Measurements from ENCODE around the gene MEI1. TPM values are rescaled to one million over a fixed set of nuclear protein-coding genes. Genes with fewer than 3 reads are reported as not detected.

The MEI1 gene
- total RNA-seq, 2 donors from 2014 or later = 0.71 to 15.5 TPM

DNA sequence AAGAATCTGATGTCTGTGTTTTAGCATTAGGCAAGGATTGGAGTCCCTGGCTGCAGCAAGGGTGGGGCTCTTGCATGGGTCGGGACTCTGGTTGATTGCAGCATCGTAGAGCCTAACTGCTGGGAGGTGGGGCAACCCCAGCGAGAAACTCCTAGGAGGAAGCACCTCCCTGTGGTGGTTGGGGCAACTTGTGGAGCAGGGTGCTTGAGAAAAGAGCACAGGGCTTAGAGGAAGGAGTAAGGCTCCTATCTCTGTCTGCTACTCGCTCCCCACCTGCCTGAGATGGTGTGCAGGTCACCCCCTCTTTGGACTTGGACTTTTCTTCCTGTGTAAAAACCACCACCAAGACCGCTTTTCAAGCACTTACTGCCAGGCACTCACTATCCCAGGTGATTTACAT is 149.2 kb downstream of the MEI1 start:
- Histone ChIP-seq H3K9me3 (no peaks in the 10 kb centered on the region), H3K36me3 (no peaks in the 10 kb centered on the region), H3K27me3 (no peaks in the 10 kb centered on the region), H3K4me1 (peaks cover 0 to 39% of the 10 kb centered on the region in 2 donors), H3K27ac (no peak overlapping the region), H3K4me3 (no peak overlapping the region)
- DNase-seq (ENCODE audit: low spot score) = peak; percentile 71
- TF ChIP-seq CTCF (IDR thresholded peaks at IDR 0.05) = no peak

Other genes with a start within 250 kb of the MEI1 start
- gene PHF5A, start 230.8 kb upstream of the MEI1 start, total RNA-seq = 10 to 100 TPM; 19.3 to 23.5 TPM
- 100 to 1,000 TPM; 447 to 604 TPM for gene ACO2, start 230.4 kb upstream of the MEI1 start, total RNA-seq
- gene POLR3H, start 155.0 kb upstream of the MEI1 start, total RNA-seq = 10 to 100 TPM; 11.4 to 12.0 TPM
- 100 to 1,000 TPM; 257 to 324 TPM for gene CSDC2, start 138.5 kb upstream of the MEI1 start, total RNA-seq
- 10 to 100 TPM; 17.3 TPM for gene PMM1, start 109.7 kb upstream of the MEI1 start, total RNA-seq
- 10 to 100 TPM; 62.3 to 65.8 TPM for gene DESI1, start 78.5 kb upstream of the MEI1 start, total RNA-seq
- gene XRCC6, start 78.2 kb upstream of the MEI1 start, total RNA-seq = 100 to 1,000 TPM; 161 to 174 TPM
- 100 to 1,000 TPM; 183 to 226 TPM for gene SNU13, start 10.6 kb upstream of the MEI1 start, total RNA-seq
- gene CCDC134, start 101.2 kb downstream of the MEI1 start, total RNA-seq = 1 to 10 TPM; 4.0 to 6.4 TPM
- 10 to 100 TPM; 45.6 to 61.4 TPM for gene SREBF2, start 133.6 kb downstream of the MEI1 start, total RNA-seq
- gene SHISA8, start 215.6 kb downstream of the MEI1 start, total RNA-seq = under 1 TPM; 0.31 to 0.67 TPM
- under 1 TPM; 0.11 to 0.12 TPM for gene TNFRSF13C, start 227.3 kb downstream of the MEI1 start, total RNA-seq
- gene CENPM, start 247.6 kb downstream of the MEI1 start, total RNA-seq = not detected